Loucy (cell line): Measurements from ENCODE around the gene FAM181A.

Experiments used
- EZH2phosphoT487 ChIP-seq: fragments of 200-600 bp; IDR thresholded peaks from 2 replicates; pipeline ENCODE4 v1.6.1; 2018; ENCODE audit warnings: antibody characterized with exemption, mild to moderate bottlenecking, moderate library complexity, borderline replicate concordance
- TF ChIP-seq, protein P1 (sequence below): fragments of 200-600 bp; sonication (generic); conservative IDR thresholded peaks from 2 replicates; pipeline ENCODE4 v1.5.1; 2014; ENCODE audit warnings: mild to moderate bottlenecking, antibody characterized with exemption, low read length

DNA sequence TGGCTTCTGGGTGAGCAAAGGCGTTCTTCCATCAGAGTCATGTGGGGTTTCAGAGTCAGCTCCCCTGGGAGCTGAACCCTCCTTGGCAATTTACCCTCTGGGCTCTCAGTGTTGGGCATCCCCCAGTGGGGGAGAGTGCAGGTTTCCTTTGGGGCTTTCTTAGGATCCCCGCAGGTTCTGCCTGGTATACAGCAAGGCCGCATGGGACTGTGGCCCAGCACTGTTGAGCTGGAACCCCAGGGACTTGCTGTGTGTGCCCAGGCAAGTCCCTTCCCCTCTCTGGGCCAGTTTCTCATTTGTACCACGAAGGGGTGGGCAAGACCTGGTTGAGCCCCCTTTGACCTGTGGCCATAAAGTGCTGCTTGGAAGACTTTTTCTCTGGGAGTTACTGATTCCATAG lies 5.5 kb downstream of the FAM181A start:
- TF ChIP-seq, protein P1, sequence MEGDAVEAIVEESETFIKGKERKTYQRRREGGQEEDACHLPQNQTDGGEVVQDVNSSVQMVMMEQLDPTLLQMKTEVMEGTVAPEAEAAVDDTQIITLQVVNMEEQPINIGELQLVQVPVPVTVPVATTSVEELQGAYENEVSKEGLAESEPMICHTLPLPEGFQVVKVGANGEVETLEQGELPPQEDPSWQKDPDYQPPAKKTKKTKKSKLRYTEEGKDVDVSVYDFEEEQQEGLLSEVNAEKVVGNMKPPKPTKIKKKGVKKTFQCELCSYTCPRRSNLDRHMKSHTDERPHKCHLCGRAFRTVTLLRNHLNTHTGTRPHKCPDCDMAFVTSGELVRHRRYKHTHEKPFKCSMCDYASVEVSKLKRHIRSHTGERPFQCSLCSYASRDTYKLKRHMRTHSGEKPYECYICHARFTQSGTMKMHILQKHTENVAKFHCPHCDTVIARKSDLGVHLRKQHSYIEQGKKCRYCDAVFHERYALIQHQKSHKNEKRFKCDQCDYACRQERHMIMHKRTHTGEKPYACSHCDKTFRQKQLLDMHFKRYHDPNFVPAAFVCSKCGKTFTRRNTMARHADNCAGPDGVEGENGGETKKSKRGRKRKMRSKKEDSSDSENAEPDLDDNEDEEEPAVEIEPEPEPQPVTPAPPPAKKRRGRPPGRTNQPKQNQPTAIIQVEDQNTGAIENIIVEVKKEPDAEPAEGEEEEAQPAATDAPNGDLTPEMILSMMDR, result no peak
- no peak for TF ChIP-seq EZH2phosphoT487
